NCI-H524 treated with DMSO at 0.1 percent for 48 hours (cell line): Measurements from ENCODE around the gene PDGFRB.

Source experiments
- DNase-seq: peaks from one replicate; lab custom pipeline; 2025; lab: John Stamatoyannopoulos, UW

The PDGFRB gene

GRCh38 chr5:150144879-150145278 lies 10.8 kb downstream of the PDGFRB start:
- no peak for DNase-seq

GRCh38 chr5:150144246-150144801 lies 11.3 kb downstream of the PDGFRB start:
- no peak for DNase-seq

- no peak for DNase-seq
These were observed 12.0 kb downstream of the PDGFRB start for GRCh38 chr5:150143350-150144245.

GRCh38 chr5:150142959-150143349 lies 12.7 kb downstream of the PDGFRB start:
- no peak for DNase-seq

GRCh38 chr5:150142185-150142958 lies 13.3 kb downstream of the PDGFRB start:
- no peak for DNase-seq

- no peak for DNase-seq
These were observed 14.0 kb downstream of the PDGFRB start for GRCh38 chr5:150141544-150142184.

- no peak for DNase-seq
These were observed 14.8 kb downstream of the PDGFRB start for GRCh38 chr5:150140830-150141229.

GRCh38 chr5:150139334-150139733 lies 16.3 kb downstream of the PDGFRB start:
- no peak for DNase-seq

- DNase-seq: no peak
These were observed 16.9 kb downstream of the PDGFRB start for GRCh38 chr5:150138551-150139265.

GRCh38 chr5:150137997-150138396 lies 17.6 kb downstream of the PDGFRB start:
- DNase-seq: no peak

GRCh38 chr5:150137168-150137957 lies 18.3 kb downstream of the PDGFRB start:
- no peak for DNase-seq

- no peak for DNase-seq
These were observed 19.1 kb downstream of the PDGFRB start for GRCh38 chr5:150136305-150137167.

GRCh38 chr5:150135557-150136304 lies 19.9 kb downstream of the PDGFRB start:
- no peak for DNase-seq

GRCh38 chr5:150134198-150134588 lies 21.5 kb downstream of the PDGFRB start:
- DNase-seq: no peak

- no peak for DNase-seq
These were observed 22.0 kb downstream of the PDGFRB start for GRCh38 chr5:150133581-150134197.

- DNase-seq: no peak
These were observed 22.9 kb downstream of the PDGFRB start for GRCh38 chr5:150132740-150133139.

GRCh38 chr5:150131978-150132694 lies 23.5 kb downstream of the PDGFRB start:
- no peak for DNase-seq

- DNase-seq: no peak
These were observed 24.2 kb downstream of the PDGFRB start for GRCh38 chr5:150131461-150131860.
